Vagina (tissue), 2 donors: Measurements from ENCODE around the gene RAB11FIP3.

Experiments used
- CTCF ChIP-seq, 3 experiments: fragments of 450-650 bp in 2 of 3; fragments of 200-600 bp in 1 of 3; sonication (generic) in 1 of 3; IDR thresholded peaks; one replicate each; pipeline ENCODE4 v1.5.1; 2017 to 2019; ENCODE audit warnings: antibody characterized with exemption in 3 of 3, mild to moderate bottlenecking in 2 of 3, moderate library complexity in 2 of 3
- POLR2A ChIP-seq, 2 donors: fragments of 450-650 bp; IDR thresholded peaks; one replicate each; pipeline ENCODE4 v1.6.1; 2017; ENCODE audit warnings: antibody characterized with exemption in 2 of 2, mild to moderate bottlenecking in 2 of 2, moderate library complexity in 2 of 2
- POLR2AphosphoS5 ChIP-seq, 2 donors: sonication (generic); formaldehyde crosslinking; IDR thresholded peaks; one replicate each; pipeline ENCODE4 v1.9.0; 2017; ENCODE audit warnings: antibody characterized with exemption in 2 of 2, mild to moderate bottlenecking in 2 of 2, low read depth in 1 of 2; ENCODE audit not compliant: insufficient read depth in 1 of 2

- no peak for TF ChIP-seq CTCF (IDR thresholded peaks at IDR 0.05)
- TF ChIP-seq POLR2A (IDR thresholded peaks at IDR 0.05): no peak
- no peak for TF ChIP-seq POLR2AphosphoS5 (IDR thresholded peaks at IDR 0.05; ENCODE audit: insufficient read depth in 1 of 2, low read depth in 1 of 2)
Observed at GRCh38 chr16:521381-522210, 96.1 kb downstream of the RAB11FIP3 start.
